Chondrocyte (in vitro differentiated cells): ENCODE data around the gene ORMDL3. TPM values are rescaled to one million over a fixed set of nuclear protein-coding genes. Genes with fewer than 3 reads are reported as not detected.
"Not testable (repeated sequence)": the region's sequence is repeated elsewhere in the genome, so short reads cannot be mapped to it uniquely, and the experiment has no call there.

Experiments
- DNase-seq: peaks from one replicate; pipeline ENCODE4 v3.0.0; 2021; ENCODE audit warnings: mixed read lengths, low spot score
- H3K27ac Mint-ChIP-seq: one replicate; pipeline ENCODE4 v1.8.0; 2021; ENCODE audit warnings: mild to moderate bottlenecking, moderate library complexity, mixed read lengths; ENCODE audit not compliant: unreplicated experiment
- H3K27me3 Mint-ChIP-seq: 2 replicates; pipeline ENCODE4 v1.8.0; 2021; ENCODE audit warnings: low read depth, mixed read lengths
- H3K36me3 Mint-ChIP-seq: 2 replicates; pipeline ENCODE4 v1.8.0; 2021; ENCODE audit warnings: low read depth, mixed read lengths
- H3K4me1 Mint-ChIP-seq: 2 replicates; pipeline ENCODE4 v1.8.0; 2021; ENCODE audit warnings: low read depth, mild to moderate bottlenecking, mixed read lengths
- H3K4me3 Mint-ChIP-seq: one replicate; pipeline ENCODE4 v1.8.0; 2021; ENCODE audit warnings: mild to moderate bottlenecking, moderate library complexity, mixed read lengths; ENCODE audit not compliant: unreplicated experiment
- H3K9me3 Mint-ChIP-seq: 2 replicates; pipeline ENCODE4 v1.8.0; 2021; ENCODE audit warnings: low read depth, mixed read lengths
- CTCF ChIP-seq: fragments of 200-600 bp; sonication (generic); IDR thresholded peaks from 2 replicates; pipeline ENCODE4 v1.5.0; 2021; ENCODE audit warnings: antibody characterized with exemption, mild to moderate bottlenecking, moderate library complexity
- total RNA-seq: library from RNA; stranded (reverse); gene quantifications from 3 replicates; pipeline ENCODE4 v1.2.1, GENCODE V29; 2021

Gene ORMDL3
- total RNA-seq, 1 donor from 2014 or later: 59.9 TPM

GRCh38 chr17:39904990-39905288 is 22.5 kb downstream of the ORMDL3 start:
- Mint-ChIP-seq H3K27me3 (no peaks in the 10 kb centered on the region), H3K9me3 (no peaks in the 10 kb centered on the region), H3K27ac (no peak overlapping the region), H3K4me1 (peaks cover 3% of the 10 kb centered on the region), H3K36me3 (peaks cover 6% of the 10 kb centered on the region), H3K4me3 (no peak overlapping the region)
- no peak for TF ChIP-seq CTCF
- DNase-seq: no peak

- H3K9me3 Mint-ChIP-seq: no peaks in the 10 kb centered on the region
- no peak overlapping the region for H3K4me3 Mint-ChIP-seq
- no peak overlapping the region for H3K27ac Mint-ChIP-seq
- TF ChIP-seq CTCF: no peak
- H3K36me3 Mint-ChIP-seq: peaks cover 3% of the 10 kb centered on the region
- H3K27me3 Mint-ChIP-seq: peaks cover 2% of the 10 kb centered on the region
- no peak for DNase-seq
- H3K4me1 Mint-ChIP-seq: peaks cover 3% of the 10 kb centered on the region
These were observed 24.1 kb downstream of the ORMDL3 start for GRCh38 chr17:39903158-39903884.

GRCh38 chr17:39902027-39902426 is 25.4 kb downstream of the ORMDL3 start:
- not testable (repeated sequence) for DNase-seq, H3K4me1 Mint-ChIP-seq, H3K4me3 Mint-ChIP-seq, H3K27ac Mint-ChIP-seq, H3K27me3 Mint-ChIP-seq, H3K36me3 Mint-ChIP-seq, H3K9me3 Mint-ChIP-seq

GRCh38 chr17:39899215-39899614 is 28.2 kb downstream of the ORMDL3 start:
- Mint-ChIP-seq H3K9me3 (no peaks in the 10 kb centered on the region), H3K4me3 (no peak overlapping the region), H3K4me1 (peaks cover 3% of the 10 kb centered on the region), H3K27me3 (peaks cover 8% of the 10 kb centered on the region), H3K27ac (no peak overlapping the region), H3K36me3 (no peaks in the 10 kb centered on the region)
- no peak for TF ChIP-seq CTCF
- no peak for DNase-seq

GRCh38 chr17:39898088-39898487 is 29.3 kb downstream of the ORMDL3 start:
- Mint-ChIP-seq H3K27me3 (peaks cover 14% of the 10 kb centered on the region), H3K9me3 (no peaks in the 10 kb centered on the region), H3K4me1 (no peaks in the 10 kb centered on the region), H3K27ac (no peak overlapping the region), H3K4me3 (no peak overlapping the region), H3K36me3 (no peaks in the 10 kb centered on the region)
- DNase-seq: no peak
- TF ChIP-seq CTCF: no peak

- H3K4me3 Mint-ChIP-seq: no peak overlapping the region
- no peak for DNase-seq
- H3K9me3 Mint-ChIP-seq: peaks cover 3% of the 10 kb centered on the region
- H3K4me1 Mint-ChIP-seq: no peaks in the 10 kb centered on the region
- peaks cover 1% of the 10 kb centered on the region for H3K36me3 Mint-ChIP-seq
- no peak overlapping the region for H3K27ac Mint-ChIP-seq
- no peak for TF ChIP-seq CTCF
- H3K27me3 Mint-ChIP-seq: peaks cover 29% of the 10 kb centered on the region
These were observed 32.6 kb downstream of the ORMDL3 start for GRCh38 chr17:39894681-39895376.
